Measurements from ENCODE around the gene G2E3. TPM values are rescaled to one million over a fixed set of nuclear protein-coding genes. Genes with fewer than 3 reads are reported as not detected.

G2E3 gene
- total and polyA plus RNA-seq, 2 donors from 2014 or later: 4.4 to 20.5 TPM

DNA sequence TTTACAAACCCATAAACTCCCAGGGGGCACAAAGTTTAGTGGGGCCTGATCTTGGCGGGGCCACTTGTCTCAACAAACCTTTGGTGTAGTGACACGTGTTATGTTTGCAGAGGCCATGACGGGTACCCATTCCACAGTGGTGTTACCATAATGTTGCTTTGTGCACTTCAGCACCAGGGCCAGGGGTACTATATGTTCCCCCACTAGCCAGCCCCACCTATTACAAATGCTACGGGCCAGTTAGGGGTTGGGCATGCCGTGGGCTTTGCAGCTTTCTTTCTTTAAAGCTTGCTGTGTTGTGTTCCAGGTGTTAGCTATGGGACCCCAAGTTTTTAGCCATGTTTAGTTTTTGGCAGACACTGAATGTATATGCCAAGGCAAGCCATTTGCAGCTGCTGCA, 30.8 kb upstream of the G2E3 start:
- Histone ChIP-seq H3K9me3 (ENCODE audit: control insufficient read depth in 2 of 3, insufficient read depth in 1 of 3, low read length in 3 of 3) (no peaks in the 10 kb centered on the region), H3K27me3 (ENCODE audit: control insufficient read depth, insufficient read depth, low read length) (no peaks in the 10 kb centered on the region), H3K36me3 (ENCODE audit: control insufficient read depth in 2 of 3, insufficient read depth in 3 of 3, low read length in 3 of 3) (no peaks in the 10 kb centered on the region), H3K9ac (ENCODE audit: low read length in 3 of 3) (no peak overlapping the region), H3K4me1 (ENCODE audit: control insufficient read depth in 2 of 3, insufficient read depth in 2 of 3, low read depth in 1 of 3, low read length in 3 of 3) (no peaks in the 10 kb centered on the region), H3K27ac (ENCODE audit: low read depth in 2 of 2, low read length in 2 of 2) (no peak overlapping the region), H3K4me3 (ENCODE audit: low read length in 3 of 3) (no peak overlapping the region)
- intact Hi-C loops (cut with DNase I): no loop called here
- DNase-seq (no peak), FAIRE-seq (no peak)
- TF ChIP-seq CTCF (IDR thresholded peaks at IDR 0.05; ENCODE audit: borderline replicate concordance, extremely low read depth, insufficient read depth): no peak

GRCh38 chr14:30528778-30529642, 29.9 kb upstream of the G2E3 start:
- no peak for TF ChIP-seq CTCF (IDR thresholded peaks at IDR 0.05; ENCODE audit: borderline replicate concordance, extremely low read depth, insufficient read depth)
- Histone ChIP-seq H3K4me3 (ENCODE audit: low read length in 3 of 3) (no peak overlapping the region), H3K9me3 (ENCODE audit: control insufficient read depth in 2 of 3, insufficient read depth in 1 of 3, low read length in 3 of 3) (no peaks in the 10 kb centered on the region), H3K27me3 (ENCODE audit: control insufficient read depth, insufficient read depth, low read length) (no peaks in the 10 kb centered on the region), H3K9ac (ENCODE audit: low read length in 3 of 3) (no peak overlapping the region), H3K27ac (ENCODE audit: low read depth in 2 of 2, low read length in 2 of 2) (no peak overlapping the region), H3K4me1 (ENCODE audit: control insufficient read depth in 2 of 3, insufficient read depth in 2 of 3, low read depth in 1 of 3, low read length in 3 of 3) (no peaks in the 10 kb centered on the region), H3K36me3 (ENCODE audit: control insufficient read depth in 2 of 3, insufficient read depth in 3 of 3, low read length in 3 of 3) (no peaks in the 10 kb centered on the region)
- DNase-seq (no peak), FAIRE-seq (no peak)
- intact Hi-C loops (cut with DNase I): no loop called here

DNA sequence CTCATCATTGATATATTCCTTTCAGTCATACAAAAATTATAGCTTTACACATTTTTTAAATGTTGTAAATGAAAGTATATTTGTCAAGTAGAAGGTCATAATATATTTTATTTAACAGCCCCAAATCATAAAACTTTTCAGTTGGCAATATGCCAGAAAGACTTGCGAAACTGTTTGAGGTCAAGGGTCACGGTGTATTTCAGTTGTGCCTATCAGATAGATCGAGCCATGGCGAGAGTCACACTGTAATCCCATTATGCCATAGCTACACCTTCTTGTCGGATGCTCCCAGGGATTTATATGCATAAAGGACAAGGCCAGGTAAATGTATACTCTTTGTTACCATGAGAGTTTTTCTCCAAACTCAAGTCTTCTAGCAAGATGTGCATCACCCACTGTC, 26.7 kb upstream of the G2E3 start:
- H3K36me3 ChIP-seq (ENCODE audit: control insufficient read depth in 2 of 3, insufficient read depth in 3 of 3, low read length in 3 of 3): no peaks in the 10 kb centered on the region
- intact Hi-C loops (cut with DNase I): no loop called here
- no peak for DNase-seq
- H3K27ac ChIP-seq (ENCODE audit: low read depth in 2 of 2, low read length in 2 of 2): no peak overlapping the region
- no peaks in the 10 kb centered on the region for H3K9me3 ChIP-seq (ENCODE audit: control insufficient read depth in 2 of 3, insufficient read depth in 1 of 3, low read length in 3 of 3)
- no peak overlapping the region for H3K4me3 ChIP-seq (ENCODE audit: low read length in 3 of 3)
- no peak overlapping the region for H3K9ac ChIP-seq (ENCODE audit: low read length in 3 of 3)
- no peak for FAIRE-seq
- no peaks in the 10 kb centered on the region for H3K4me1 ChIP-seq (ENCODE audit: control insufficient read depth in 2 of 3, insufficient read depth in 2 of 3, low read depth in 1 of 3, low read length in 3 of 3)
- no peaks in the 10 kb centered on the region for H3K27me3 ChIP-seq (ENCODE audit: control insufficient read depth, insufficient read depth, low read length)
- no peak for TF ChIP-seq CTCF (IDR thresholded peaks at IDR 0.05; ENCODE audit: borderline replicate concordance, extremely low read depth, insufficient read depth)
